DOHH2 (cell line): Measurements from ENCODE around the gene ZFYVE27.

Experiments
- CTCF ChIP-seq: fragments of 200-600 bp; sonication (generic); IDR thresholded peaks from one replicate; pipeline ENCODE4 v1.5.1; 2014; ENCODE audit warnings: antibody characterized with exemption, mild to moderate bottlenecking, low read depth, low read length; ENCODE audit not compliant: poor library complexity, severe bottlenecking
- EZH2phosphoT487 ChIP-seq: fragments of 200-600 bp; sonication (generic); IDR thresholded peaks from 2 replicates; pipeline ENCODE4 v1.6.1; 2017; ENCODE audit warnings: borderline replicate concordance, mild to moderate bottlenecking, antibody characterized with exemption, low read length, moderate library complexity, mixed read lengths

- TF ChIP-seq CTCF (no peak), EZH2phosphoT487 (no peak)
Measured at GRCh38 chr10:97744405-97745035, 7.6 kb downstream of the ZFYVE27 start.
